Stimulated activated CD8-positive, alpha-beta memory T cell treated with anti-CD3 and anti-CD28 coated beads, Interleukin-4, amount 100 ng/mL, for 48 hours (primary cell): Measurements from ENCODE around the gene MAMLD1.

Experiments used
- DNase-seq: peaks from one replicate; pipeline ENCODE4 v3.0.0-alpha.2; 2020

MAMLD1 gene

GRCh38 chrX:150537851-150538250 is 174.7 kb downstream of the MAMLD1 start:
- no peak for DNase-seq

GRCh38 chrX:150540965-150541364 is 177.8 kb downstream of the MAMLD1 start:
- DNase-seq, result no peak

DNA sequence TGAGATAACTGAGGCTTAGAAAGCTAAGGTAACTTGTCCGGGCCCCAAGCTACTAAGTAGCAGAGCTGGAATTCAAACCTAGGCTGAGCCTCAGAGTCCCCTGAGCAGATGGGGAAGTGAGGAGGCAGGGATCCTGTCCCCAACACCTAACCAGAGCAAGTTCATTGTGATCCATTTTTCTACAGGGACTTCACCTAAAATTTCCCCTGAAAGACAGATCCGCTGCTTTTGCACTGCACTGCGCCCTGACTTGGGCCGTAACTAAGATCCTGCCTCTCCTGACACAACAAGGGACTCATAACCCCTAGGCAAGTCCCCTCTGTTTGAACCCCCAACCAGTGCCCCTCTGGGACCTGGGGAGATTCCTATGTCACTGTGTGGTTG is 179.7 kb downstream of the MAMLD1 start:
- no peak for DNase-seq

DNA sequence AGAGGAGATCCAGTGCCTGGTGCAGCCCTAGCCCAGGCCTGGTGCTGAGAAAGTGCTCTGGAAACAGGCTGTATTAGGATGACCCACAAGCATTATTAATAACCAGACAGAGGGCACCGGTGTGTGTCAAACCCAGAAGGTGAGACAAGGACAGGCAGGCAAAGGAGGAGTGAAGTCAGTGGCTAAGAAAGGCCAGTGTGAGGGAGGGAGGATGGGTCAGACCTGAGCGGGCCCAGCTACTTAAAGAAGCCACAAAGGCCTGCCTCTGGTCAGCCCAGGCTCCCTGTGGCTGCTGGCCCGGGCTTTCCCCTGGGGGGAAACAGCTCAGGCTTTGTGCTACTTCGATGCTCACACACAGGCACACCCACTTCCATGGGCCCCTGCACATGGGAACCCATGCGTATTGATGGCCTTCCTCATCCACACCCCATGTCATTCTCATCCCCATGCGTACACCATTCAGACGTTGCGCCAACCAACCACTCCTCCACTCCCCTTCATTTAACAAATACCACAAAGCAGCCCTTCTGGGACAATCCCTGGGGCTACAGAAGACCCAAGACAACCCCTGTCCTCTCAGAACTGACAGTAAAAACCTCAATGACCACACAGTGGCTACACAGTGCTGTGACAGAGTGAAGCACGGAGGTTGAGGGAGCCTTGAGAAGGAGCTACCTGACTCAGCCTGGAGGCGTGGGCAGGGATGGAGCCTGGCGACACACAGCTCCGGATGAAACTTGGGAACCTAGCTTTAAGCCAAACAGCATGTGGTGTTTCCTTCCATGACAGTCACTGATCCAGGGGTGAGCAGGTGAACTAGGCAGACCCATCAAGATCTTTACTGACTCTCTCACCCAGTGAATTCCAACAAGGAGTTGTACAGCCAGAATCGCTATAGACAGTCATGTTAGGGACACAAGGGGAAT is 180.4 kb downstream of the MAMLD1 start:
- no peak for DNase-seq

DNA sequence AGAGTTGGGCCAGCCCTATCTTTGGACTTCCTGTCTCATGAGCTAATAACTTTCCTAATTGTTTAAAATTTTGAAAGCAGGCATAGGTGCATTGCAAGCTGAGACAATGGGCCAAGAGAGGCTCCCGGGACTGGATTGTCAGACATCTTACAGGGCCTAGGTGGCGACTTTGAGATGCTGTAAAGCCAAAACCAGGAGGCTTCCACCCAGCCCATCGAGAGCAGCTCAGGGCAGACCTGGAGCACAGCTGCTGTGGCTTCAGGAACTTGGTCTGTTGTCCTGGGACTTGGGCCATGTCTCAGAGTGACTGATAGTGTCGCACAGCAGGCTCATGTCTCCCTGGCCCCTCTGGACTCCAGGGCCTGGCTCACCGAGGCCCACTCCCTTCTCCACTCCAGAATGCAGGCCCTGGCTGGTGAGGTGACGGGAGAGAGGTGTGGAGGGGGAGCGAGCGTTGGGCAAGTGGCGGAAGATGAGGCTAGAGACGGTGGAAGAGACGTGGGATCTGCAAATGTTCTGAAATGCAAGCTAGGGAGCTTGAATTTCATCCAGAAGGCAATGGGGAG is 181.2 kb downstream of the MAMLD1 start:
- DNase-seq, result no peak

- DNase-seq, result no peak
Observed at GRCh38 chrX:150544835-150545770, 182.0 kb downstream of the MAMLD1 start.

- peak; percentile 39 for DNase-seq
Observed at GRCh38 chrX:150546711-150547153, 183.6 kb downstream of the MAMLD1 start.

DNA sequence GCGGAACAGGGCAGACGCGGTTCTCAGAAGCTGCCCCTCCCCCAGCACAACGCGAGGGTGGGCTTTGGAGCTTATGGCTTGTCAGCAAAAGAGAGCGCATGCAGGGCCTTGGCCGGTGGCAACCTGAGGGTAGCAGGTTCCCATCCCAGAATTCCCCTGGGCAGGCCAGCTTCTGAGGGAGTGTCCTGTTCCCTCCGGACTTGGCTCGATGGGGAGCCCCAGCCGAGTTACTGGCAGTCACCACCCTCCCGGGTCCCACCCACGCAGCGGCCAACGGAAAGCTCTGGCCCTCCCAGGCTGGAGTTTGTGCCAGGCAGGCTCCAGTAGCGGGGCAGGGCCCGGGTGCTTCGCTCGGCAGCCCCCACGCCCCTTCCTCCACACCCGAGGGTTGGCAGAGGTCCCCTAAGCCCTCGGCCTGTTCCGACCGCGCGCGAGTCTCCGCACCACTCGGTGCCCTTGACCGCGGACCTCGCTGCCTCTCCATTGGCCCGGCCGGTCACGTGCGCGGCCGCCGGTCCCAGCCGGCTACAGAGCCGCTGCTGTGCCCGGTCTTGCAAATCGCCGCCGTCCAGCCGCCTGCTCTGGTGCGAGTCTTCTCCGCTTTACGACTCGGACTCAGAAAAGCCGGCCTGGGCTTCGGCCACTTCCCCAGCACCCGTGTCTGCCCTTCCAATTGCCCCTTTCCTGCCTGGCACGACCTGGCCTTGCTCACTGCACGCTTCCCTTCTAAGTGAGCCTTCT is 184.4 kb downstream of the MAMLD1 start:
- peak; percentile 48 for DNase-seq

- no peak for DNase-seq
Observed at GRCh38 chrX:150548251-150548650, 185.1 kb downstream of the MAMLD1 start.

- DNase-seq, result no peak
Observed at GRCh38 chrX:150548684-150549083, 185.6 kb downstream of the MAMLD1 start.

DNA sequence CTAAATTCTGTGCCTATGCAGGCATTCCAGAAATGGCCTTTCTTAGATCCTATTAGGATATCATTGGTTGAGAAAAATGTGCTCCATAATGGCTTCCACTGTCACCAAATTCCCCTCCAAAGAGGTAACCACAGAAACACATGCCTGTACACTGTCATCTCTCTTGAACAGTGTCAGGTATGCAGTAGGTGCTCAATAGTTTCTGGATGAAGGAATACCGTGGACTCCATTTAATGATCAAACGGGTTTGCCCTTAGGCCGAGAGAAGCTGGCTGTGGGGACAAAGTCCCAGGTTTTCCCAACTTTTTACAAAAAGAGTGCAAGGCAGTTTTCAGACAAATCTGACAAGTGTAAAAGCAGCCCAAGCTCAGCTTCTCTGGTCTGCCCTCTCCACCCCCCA is 188.8 kb downstream of the MAMLD1 start:
- DNase-seq, result no peak

DNA sequence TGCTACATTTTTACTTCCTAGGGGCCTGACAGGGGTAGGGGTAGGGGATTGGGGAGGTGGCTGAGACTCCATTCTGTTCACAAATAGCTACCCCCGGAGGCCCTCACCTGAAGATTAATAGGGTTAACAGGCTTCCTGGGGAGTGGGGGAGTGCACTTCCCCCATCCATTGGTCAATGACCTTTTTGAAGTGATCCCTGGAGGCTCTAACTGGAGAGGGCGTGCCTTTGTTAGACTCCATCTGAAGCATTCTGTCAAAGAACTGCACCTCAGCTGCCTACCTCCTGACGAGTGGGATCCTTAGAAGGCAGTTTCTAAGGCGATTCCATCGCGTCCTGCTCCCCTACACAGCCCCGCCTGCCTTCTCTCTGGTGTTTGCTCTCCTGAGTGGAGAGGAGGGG is 195.3 kb downstream of the MAMLD1 start:
- no peak for DNase-seq
